Activated naive CD4-positive, alpha-beta T cell treated with anti-CD3 and anti-CD28 coated beads for 36 hours (primary cell): Measurements from ENCODE around the gene B3GALT5. TPM values are rescaled to one million over a fixed set of nuclear protein-coding genes. Genes with fewer than 3 reads are reported as not detected.

Source experiments
- CTCF ChIA-PET: fragments of 350-600 bp; sonication (Branson Sonifier 250); formaldehyde crosslinking; loops from one replicate; lab custom pipeline; 2021; ENCODE audit warnings: antibody characterized with exemption; lab: Charles Lee
- DNase-seq: peaks from one replicate; pipeline ENCODE4 v3.0.0-alpha.2; 2020
- H3K27ac Mint-ChIP-seq: one replicate; pipeline ENCODE4 v1.8.0; 2021; ENCODE audit warnings: mild to moderate bottlenecking, mixed read lengths
- H3K27me3 Mint-ChIP-seq: one replicate; pipeline ENCODE4 v1.8.0; 2021; ENCODE audit warnings: low read depth, mixed read lengths
- H3K36me3 Mint-ChIP-seq: one replicate; pipeline ENCODE4 v1.8.0; 2021; ENCODE audit warnings: low read depth, mixed read lengths
- H3K4me1 Mint-ChIP-seq: one replicate; pipeline ENCODE4 v1.8.0; 2021; ENCODE audit warnings: low read depth, mixed read lengths
- H3K4me3 Mint-ChIP-seq: one replicate; pipeline ENCODE4 v1.8.0; 2021; ENCODE audit warnings: mild to moderate bottlenecking, moderate library complexity, mixed read lengths
- H3K9me3 Mint-ChIP-seq: one replicate; pipeline ENCODE4 v1.8.0; 2021; ENCODE audit warnings: mixed read lengths
- intact Hi-C: fragments of 100-400 bp; cut with micrococcal nuclease; formaldehyde crosslinking; loops from one replicate; pipeline ENCODE4 v1.15.1; 2023
- total RNA-seq, 2 experiments: library from RNA; stranded (reverse); gene quantifications; one replicate each; pipeline ENCODE4 v1.2.3, GENCODE V29; 2021

B3GALT5 gene
- total RNA-seq, 2 experiments from 2014 or later: not detected

- Mint-ChIP-seq H3K4me3 (no peak overlapping the region), H3K9me3 (peaks cover 10% of the 10 kb centered on the region), H3K36me3 (no peaks in the 10 kb centered on the region), H3K27me3 (peaks cover 4% of the 10 kb centered on the region), H3K27ac (no peak overlapping the region), H3K4me1 (no peaks in the 10 kb centered on the region)
- intact Hi-C loops: no loop called here
- CTCF ChIA-PET: no interaction called here
- no peak for DNase-seq
Observed at GRCh38 chr21:39588884-39589283, 23.9 kb upstream of the B3GALT5 start.

DNA sequence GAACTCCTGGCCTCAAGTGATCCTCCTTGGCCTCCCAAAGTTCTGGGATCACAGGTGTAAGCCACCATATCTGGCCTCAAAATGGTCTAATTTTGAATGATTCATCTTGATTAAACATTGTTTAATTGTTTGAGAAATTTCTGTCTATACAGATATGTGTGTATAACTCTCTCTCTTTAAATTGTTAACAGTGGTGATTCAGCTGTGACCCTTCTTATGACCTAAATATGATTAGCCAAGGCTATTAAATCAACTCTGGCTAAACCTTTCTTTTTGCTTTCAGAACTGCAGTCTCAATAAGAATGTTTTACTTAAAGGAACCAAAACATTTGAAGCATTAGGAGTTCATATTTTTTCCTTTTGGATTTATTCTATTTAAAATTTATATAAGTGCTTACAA lies 19.2 kb upstream of the B3GALT5 start:
- no peak overlapping the region for H3K27ac Mint-ChIP-seq
- CTCF ChIA-PET: no interaction called here
- no peak overlapping the region for H3K4me3 Mint-ChIP-seq
- no peaks in the 10 kb centered on the region for H3K27me3 Mint-ChIP-seq
- DNase-seq: no peak
- no peaks in the 10 kb centered on the region for H3K36me3 Mint-ChIP-seq
- H3K9me3 Mint-ChIP-seq: peaks cover 3% of the 10 kb centered on the region
- no peaks in the 10 kb centered on the region for H3K4me1 Mint-ChIP-seq
- intact Hi-C loops: no loop called here

GRCh38 chr21:39595465-39595864 lies 17.3 kb upstream of the B3GALT5 start:
- CTCF ChIA-PET: no interaction called here
- no peaks in the 10 kb centered on the region for H3K36me3 Mint-ChIP-seq
- no peaks in the 10 kb centered on the region for H3K4me1 Mint-ChIP-seq
- intact Hi-C loops: no loop called here
- H3K4me3 Mint-ChIP-seq: no peak overlapping the region
- no peak overlapping the region for H3K27ac Mint-ChIP-seq
- H3K27me3 Mint-ChIP-seq: peaks cover 3% of the 10 kb centered on the region
- no peak for DNase-seq
- peaks cover 3% of the 10 kb centered on the region for H3K9me3 Mint-ChIP-seq

DNA sequence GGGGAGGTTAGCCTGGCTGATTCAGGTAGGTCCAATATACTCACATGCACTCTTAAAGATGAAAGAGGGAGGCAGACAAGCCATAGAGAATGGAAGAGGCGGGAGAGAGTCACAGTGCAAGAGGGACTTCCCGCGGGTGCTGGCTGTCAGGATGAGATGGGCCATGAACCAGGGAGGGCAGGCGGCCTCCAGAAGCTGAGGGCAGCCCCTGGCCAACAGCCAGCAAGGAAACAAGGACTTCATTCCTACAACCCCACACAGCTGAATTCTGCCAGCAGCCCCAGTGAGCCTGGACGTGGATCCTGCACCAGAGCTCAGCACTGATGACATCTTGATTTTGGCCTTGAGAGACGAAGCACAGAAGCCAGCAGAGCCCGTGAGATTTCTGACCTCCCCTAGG lies 15.1 kb upstream of the B3GALT5 start:
- no peaks in the 10 kb centered on the region for H3K36me3 Mint-ChIP-seq
- no peaks in the 10 kb centered on the region for H3K4me1 Mint-ChIP-seq
- H3K4me3 Mint-ChIP-seq: no peak overlapping the region
- no peak for DNase-seq
- no peak overlapping the region for H3K27ac Mint-ChIP-seq
- intact Hi-C loops: no loop called here
- peaks cover 3% of the 10 kb centered on the region for H3K9me3 Mint-ChIP-seq
- CTCF ChIA-PET: no interaction called here
- H3K27me3 Mint-ChIP-seq: peaks cover 6% of the 10 kb centered on the region

DNA sequence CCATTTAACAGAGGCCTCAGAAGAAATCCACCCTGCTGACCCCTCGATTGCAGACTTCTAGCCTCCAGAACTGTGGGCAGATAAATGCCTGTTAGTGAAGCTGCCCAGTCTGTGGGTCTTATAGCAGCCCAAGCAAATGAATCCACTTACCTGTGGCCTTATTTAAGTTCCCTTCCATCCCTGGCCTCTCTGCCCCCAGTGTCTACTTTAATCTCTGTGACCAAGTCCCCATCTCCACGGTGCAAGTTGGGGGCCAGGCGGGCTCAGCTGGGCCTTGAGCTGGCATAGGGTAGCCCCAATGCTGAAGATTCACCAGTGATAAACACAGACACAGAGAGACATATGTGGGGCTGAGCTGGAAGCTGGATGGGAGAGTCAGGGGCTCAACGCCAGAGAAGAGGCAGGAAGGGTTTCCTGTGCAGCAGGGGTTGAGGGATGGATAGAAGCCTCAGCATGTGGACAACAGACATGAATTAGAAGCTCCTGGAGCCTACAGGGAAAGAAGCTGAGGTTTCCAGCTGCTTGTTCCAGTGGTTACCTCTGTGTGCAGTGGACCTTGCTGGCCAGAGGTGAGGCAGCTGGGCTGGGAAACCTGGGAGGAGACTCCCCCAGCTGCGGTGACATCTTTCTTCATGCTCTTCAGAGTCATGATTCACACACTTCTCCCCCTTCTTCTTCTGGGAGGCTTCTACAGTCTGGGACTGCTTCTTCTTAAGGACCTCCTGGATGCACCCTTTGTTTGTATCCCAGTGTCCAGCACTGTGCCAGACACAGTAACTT lies 13.4 kb upstream of the B3GALT5 start:
- no peak for DNase-seq
- H3K27me3 Mint-ChIP-seq: peaks cover 6% of the 10 kb centered on the region
- intact Hi-C loops: no loop called here
- CTCF ChIA-PET: interaction anchor here (1.0 kb wide), 1 partner anchor 120 kb away, joined by 3 read pairs; no protein-coding TSS in a partner anchor
- no peaks in the 10 kb centered on the region for H3K4me1 Mint-ChIP-seq
- no peak overlapping the region for H3K27ac Mint-ChIP-seq
- no peaks in the 10 kb centered on the region for H3K36me3 Mint-ChIP-seq
- H3K4me3 Mint-ChIP-seq: no peak overlapping the region
- H3K9me3 Mint-ChIP-seq: peaks cover 3% of the 10 kb centered on the region

- Mint-ChIP-seq H3K9me3 (no peaks in the 10 kb centered on the region), H3K27ac (no peak overlapping the region), H3K4me1 (no peaks in the 10 kb centered on the region), H3K27me3 (peaks cover 6% of the 10 kb centered on the region), H3K36me3 (no peaks in the 10 kb centered on the region), H3K4me3 (no peak overlapping the region)
- intact Hi-C loops: no loop called here
- no peak for DNase-seq
- CTCF ChIA-PET: no interaction called here
Observed at GRCh38 chr21:39601187-39601928, 11.4 kb upstream of the B3GALT5 start.

- Mint-ChIP-seq H3K4me3 (no peak overlapping the region), H3K4me1 (no peaks in the 10 kb centered on the region), H3K27me3 (peaks cover 6% of the 10 kb centered on the region), H3K9me3 (no peaks in the 10 kb centered on the region), H3K36me3 (no peaks in the 10 kb centered on the region), H3K27ac (no peak overlapping the region)
- CTCF ChIA-PET: no interaction called here
- intact Hi-C loops: no loop called here
- DNase-seq: no peak
Observed at GRCh38 chr21:39602076-39602689, 10.6 kb upstream of the B3GALT5 start.

DNA sequence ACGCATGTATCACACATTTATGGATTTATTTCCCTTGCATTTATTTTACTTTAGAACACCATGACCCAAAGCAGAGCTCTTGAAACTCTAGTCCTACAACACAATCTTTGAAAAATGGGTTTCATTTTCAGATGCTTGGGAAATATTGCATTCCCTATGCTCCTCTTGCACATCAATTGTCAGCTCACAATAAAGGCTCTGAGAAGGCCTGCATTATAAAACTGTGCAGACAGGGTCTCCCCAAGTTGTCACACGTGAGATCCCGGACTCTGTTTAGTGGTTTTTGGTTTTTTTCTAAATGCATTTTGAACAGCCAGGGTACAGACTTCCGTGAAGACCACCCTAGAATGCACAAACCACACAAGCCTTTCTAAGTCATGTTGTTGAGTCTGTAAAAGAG lies 9.9 kb upstream of the B3GALT5 start:
- CTCF ChIA-PET: no interaction called here
- no peaks in the 10 kb centered on the region for H3K9me3 Mint-ChIP-seq
- DNase-seq: no peak
- intact Hi-C loops: no loop called here
- H3K27me3 Mint-ChIP-seq: peaks cover 6% of the 10 kb centered on the region
- H3K27ac Mint-ChIP-seq: no peak overlapping the region
- H3K36me3 Mint-ChIP-seq: no peaks in the 10 kb centered on the region
- H3K4me3 Mint-ChIP-seq: no peak overlapping the region
- no peaks in the 10 kb centered on the region for H3K4me1 Mint-ChIP-seq

- CTCF ChIA-PET: no interaction called here
- Mint-ChIP-seq H3K4me3 (no peak overlapping the region), H3K27ac (no peak overlapping the region), H3K36me3 (no peaks in the 10 kb centered on the region), H3K9me3 (no peaks in the 10 kb centered on the region), H3K27me3 (peaks cover 3% of the 10 kb centered on the region), H3K4me1 (no peaks in the 10 kb centered on the region)
- DNase-seq: no peak
- intact Hi-C loops: no loop called here
Observed at GRCh38 chr21:39604951-39605350, 7.8 kb upstream of the B3GALT5 start.

- intact Hi-C loops: no loop called here
- no peaks in the 10 kb centered on the region for H3K36me3 Mint-ChIP-seq
- H3K27ac Mint-ChIP-seq: no peak overlapping the region
- no peak for DNase-seq
- H3K4me3 Mint-ChIP-seq: no peak overlapping the region
- H3K4me1 Mint-ChIP-seq: peaks cover 10% of the 10 kb centered on the region
- peaks cover 23% of the 10 kb centered on the region for H3K27me3 Mint-ChIP-seq
- CTCF ChIA-PET: no interaction called here
- H3K9me3 Mint-ChIP-seq: no peaks in the 10 kb centered on the region
Observed at GRCh38 chr21:39610703-39611102, 2.0 kb upstream of the B3GALT5 start.

GRCh38 chr21:39611551-39612190 lies 1.1 kb upstream of the B3GALT5 start:
- CTCF ChIA-PET: no interaction called here
- H3K36me3 Mint-ChIP-seq: no peaks in the 10 kb centered on the region
- H3K4me1 Mint-ChIP-seq: peaks cover 10% of the 10 kb centered on the region
- DNase-seq: no peak
- H3K4me3 Mint-ChIP-seq: no peak overlapping the region
- peaks cover 23% of the 10 kb centered on the region for H3K27me3 Mint-ChIP-seq
- intact Hi-C loops: no loop called here
- H3K9me3 Mint-ChIP-seq: no peaks in the 10 kb centered on the region
- H3K27ac Mint-ChIP-seq: no peak overlapping the region
